Neural cell (in vitro differentiated cells): ENCODE measurements around the gene RBMX. TPM values are rescaled to one million over a fixed set of nuclear protein-coding genes. Genes with fewer than 3 reads are reported as not detected.

Experiments used
- H2AFZ ChIP-seq: fragments of 200-600, 300-800 bp; sonication (generic), shearing (Covaris generic); 2 replicates; pipeline ENCODE4 v1.6.0; 2014; ENCODE audit warnings: low read depth, mild to moderate bottlenecking, antibody characterized with exemption, low read length, moderate library complexity
- H3F3A ChIP-seq: fragments of 200-600 bp; shearing (Covaris generic); 2 replicates; pipeline ENCODE4 v1.6.1; 2016; ENCODE audit warnings: mild to moderate bottlenecking, moderate library complexity, mixed read lengths, antibody characterized with exemption, low read length; ENCODE audit not compliant: insufficient read depth, poor library complexity, severe bottlenecking
- H3K27ac ChIP-seq: fragments of 200-600, 300-800 bp; sonication (generic), shearing (Covaris generic); 2 replicates; pipeline ENCODE4 v1.5.1; 2014; ENCODE audit warnings: mild to moderate bottlenecking, low read length, moderate library complexity
- H3K27me3 ChIP-seq: fragments of 300-800, 200-600 bp; sonication (generic), shearing (Covaris generic); 2 replicates; pipeline ENCODE4 v1.6.0; 2014; ENCODE audit warnings: mild to moderate bottlenecking, low read depth, low read length, moderate library complexity; ENCODE audit not compliant: insufficient read depth
- H3K36me3 ChIP-seq: fragments of 300-800, 200-600 bp; sonication (generic), shearing (Covaris generic); 2 replicates; pipeline ENCODE4 v1.5.1; 2014; ENCODE audit warnings: mild to moderate bottlenecking, antibody characterized with exemption, low read length, moderate library complexity; ENCODE audit not compliant: insufficient read depth
- H3K4me2 ChIP-seq: fragments of 300-800, 200-600 bp; sonication (generic), shearing (Covaris generic); 2 replicates; pipeline ENCODE4 v1.6.0; 2014; ENCODE audit warnings: mild to moderate bottlenecking, low read length
- H3K4me3 ChIP-seq: fragments of 300-800, 200-600 bp; sonication (generic), shearing (Covaris generic); 2 replicates; pipeline ENCODE4 v1.5.1; 2014; ENCODE audit warnings: mild to moderate bottlenecking, low read length, moderate library complexity
- H3K79me2 ChIP-seq: fragments of 200-600 bp; shearing (Covaris generic); replicated peaks from 2 replicates; pipeline ENCODE4 v1.6.0; 2014; ENCODE audit warnings: mild to moderate bottlenecking, low read length, moderate library complexity; ENCODE audit not compliant: insufficient read depth
- H3K9ac ChIP-seq: fragments of 300-800, 200-600 bp; sonication (generic), shearing (Covaris generic); 2 replicates; pipeline ENCODE4 v1.6.1; 2016; ENCODE audit warnings: mild to moderate bottlenecking, low read length, mixed read lengths
- H3K9me2 ChIP-seq: fragments of 200-600 bp; shearing (Covaris generic); 2 replicates; pipeline ENCODE4 v1.6.1; 2016; ENCODE audit warnings: mild to moderate bottlenecking, low read length, mixed read lengths; ENCODE audit not compliant: insufficient read depth
- H3K9me3 ChIP-seq: fragments of 200-600, 300-800 bp; sonication (generic), shearing (Covaris generic); 2 replicates; pipeline ENCODE4 v1.6.1; 2016; ENCODE audit warnings: mild to moderate bottlenecking, mixed run types, low read length, moderate library complexity, mixed read lengths
- H4K20me1 ChIP-seq: fragments of 200-600 bp; shearing (Covaris generic); 2 replicates; pipeline ENCODE4 v1.6.1; 2016; ENCODE audit warnings: mild to moderate bottlenecking, mixed run types; ENCODE audit not compliant: insufficient read depth
- CTCF ChIP-seq: fragments of 450-650 bp; IDR thresholded peaks from 2 replicates; pipeline ENCODE4 v1.5.1; 2014; ENCODE audit warnings: antibody characterized with exemption, mild to moderate bottlenecking, moderate library complexity; ENCODE audit not compliant: poor library complexity, severe bottlenecking
- EP300 ChIP-seq: fragments of 450-650 bp; conservative IDR thresholded peaks from 2 replicates; pipeline ENCODE4 v1.6.1; 2014; ENCODE audit warnings: antibody characterized with exemption, mild to moderate bottlenecking, moderate library complexity; ENCODE audit not compliant: poor library complexity, severe bottlenecking
- EZH2 ChIP-seq: fragments of 200-600, 300-800 bp; shearing (Covaris generic), sonication (generic); IDR thresholded peaks from 2 replicates; pipeline ENCODE4 v1.6.1; 2014; ENCODE audit warnings: antibody characterized with exemption, low read length, borderline replicate concordance, mild to moderate bottlenecking; ENCODE audit not compliant: insufficient read depth, poor library complexity, severe bottlenecking
- MXI1 ChIP-seq: fragments of 450-650 bp; conservative IDR thresholded peaks from 2 replicates; pipeline ENCODE4 v1.6.1; 2014; ENCODE audit warnings: antibody characterized with exemption, mild to moderate bottlenecking; ENCODE audit not compliant: poor library complexity, severe bottlenecking
- POLR2AphosphoS5 ChIP-seq: IDR thresholded peaks from 2 replicates; pipeline ENCODE4 v1.6.1; 2012
- RAD21 ChIP-seq: fragments of 450-650 bp; conservative IDR thresholded peaks from 2 replicates; pipeline ENCODE4 v1.6.1; 2014; ENCODE audit warnings: antibody characterized with exemption, mild to moderate bottlenecking, moderate library complexity
- REST ChIP-seq: IDR thresholded peaks from 2 replicates; pipeline ENCODE4 v1.6.1; 2012; ENCODE audit warnings: borderline replicate concordance
- SMC3 ChIP-seq: fragments of 450-650 bp; conservative IDR thresholded peaks from 2 replicates; pipeline ENCODE4 v1.6.1; 2014; ENCODE audit warnings: antibody characterized with exemption, mild to moderate bottlenecking, moderate library complexity; ENCODE audit not compliant: poor library complexity
- TAF1 ChIP-seq: IDR thresholded peaks from 2 replicates; pipeline ENCODE4 v1.6.1; 2012; ENCODE audit warnings: low read depth
- polyA plus RNA-seq: library from polyadenylated mRNA; depleted of rRNA; stranded (reverse); fragments of >200 nt; gene quantifications from 2 replicates; pipeline ENCODE4 v1.2.3, GENCODE V29; 2014

Gene RBMX
- polyA plus RNA-seq, 1 donor from 2014 or later, result 875 TPM

- no peak overlapping the region for H3K4me2 ChIP-seq
- no peaks in the 10 kb centered on the region for H3K36me3 ChIP-seq
- H3K9me3 ChIP-seq, result no peaks in the 10 kb centered on the region
- H3K27me3 ChIP-seq, result no peaks in the 10 kb centered on the region
- no peak overlapping the region for H3K9ac ChIP-seq
- no peaks in the 10 kb centered on the region for H3K79me2 ChIP-seq
- H2AFZ ChIP-seq, result no peak overlapping the region
- H3F3A ChIP-seq, result no peaks in the 10 kb centered on the region
- no peaks in the 10 kb centered on the region for H4K20me1 ChIP-seq
- no peaks in the 10 kb centered on the region for H3K9me2 ChIP-seq
- no peak for TF ChIP-seq POLR2AphosphoS5
- no peak for TF ChIP-seq MXI1
- no peak for TF ChIP-seq REST
- no peak for TF ChIP-seq SMC3
- TF ChIP-seq EP300, result no peak
- TF ChIP-seq RAD21, result no peak
- no peak for TF ChIP-seq CTCF
- TF ChIP-seq TAF1, result no peak
- no peak for TF ChIP-seq EZH2
- H3K4me3 ChIP-seq, result no peak overlapping the region
- no peak overlapping the region for H3K27ac ChIP-seq
Observed at GRCh38 chrX:136847874-136848273, 32.7 kb downstream of the RBMX start.

GRCh38 chrX:136839196-136839595 is 41.3 kb downstream of the RBMX start:
- no peaks in the 10 kb centered on the region for H3F3A ChIP-seq
- no peak overlapping the region for H2AFZ ChIP-seq
- H3K79me2 ChIP-seq, result no peaks in the 10 kb centered on the region
- TF ChIP-seq EP300 (no peak), TAF1 (no peak), POLR2AphosphoS5 (no peak), REST (no peak), SMC3 (no peak), MXI1 (no peak), CTCF (no peak), RAD21 (no peak), EZH2 (no peak)
- no peak overlapping the region for H3K4me2 ChIP-seq
- H3K27me3 ChIP-seq, result no peaks in the 10 kb centered on the region
- H3K36me3 ChIP-seq, result no peaks in the 10 kb centered on the region
- H4K20me1 ChIP-seq, result no peaks in the 10 kb centered on the region
- no peak overlapping the region for H3K27ac ChIP-seq
- no peak overlapping the region for H3K4me3 ChIP-seq
- no peaks in the 10 kb centered on the region for H3K9me3 ChIP-seq
- no peaks in the 10 kb centered on the region for H3K9me2 ChIP-seq
- no peak overlapping the region for H3K9ac ChIP-seq
